ENCODE data around the gene EFHC1.

GRCh38 chr6:52415917-52416628 is 4.1 kb upstream of the EFHC1 start:
- TF ChIP-seq CTCF (IDR thresholded peaks at IDR 0.05) (no peak), EZH2 (IDR thresholded peaks at IDR 0.05) (no peak)

Measured in neural progenitor cell (in vitro differentiated cells).